NCI-H146 (cell line): Measurements from ENCODE around the gene USP17L5.
"Not testable (repeated sequence)": the region's sequence is repeated elsewhere in the genome, so short reads cannot be mapped to it uniquely, and the experiment has no call there.

Experiments used
- DNase-seq: peaks from one replicate; lab custom pipeline; 2025; lab: John Stamatoyannopoulos, UW

USP17L5 gene, protein sequence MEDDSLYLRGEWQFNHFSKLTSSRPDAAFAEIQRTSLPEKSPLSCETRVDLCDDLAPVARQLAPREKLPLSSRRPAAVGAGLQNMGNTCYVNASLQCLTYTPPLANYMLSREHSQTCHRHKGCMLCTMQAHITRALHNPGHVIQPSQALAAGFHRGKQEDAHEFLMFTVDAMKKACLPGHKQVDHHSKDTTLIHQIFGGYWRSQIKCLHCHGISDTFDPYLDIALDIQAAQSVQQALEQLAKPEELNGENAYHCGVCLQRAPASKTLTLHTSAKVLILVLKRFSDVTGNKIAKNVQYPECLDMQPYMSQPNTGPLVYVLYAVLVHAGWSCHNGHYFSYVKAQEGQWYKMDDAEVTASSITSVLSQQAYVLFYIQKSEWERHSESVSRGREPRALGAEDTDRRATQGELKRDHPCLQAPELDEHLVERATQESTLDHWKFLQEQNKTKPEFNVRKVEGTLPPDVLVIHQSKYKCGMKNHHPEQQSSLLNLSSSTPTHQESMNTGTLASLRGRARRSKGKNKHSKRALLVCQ

DNA sequence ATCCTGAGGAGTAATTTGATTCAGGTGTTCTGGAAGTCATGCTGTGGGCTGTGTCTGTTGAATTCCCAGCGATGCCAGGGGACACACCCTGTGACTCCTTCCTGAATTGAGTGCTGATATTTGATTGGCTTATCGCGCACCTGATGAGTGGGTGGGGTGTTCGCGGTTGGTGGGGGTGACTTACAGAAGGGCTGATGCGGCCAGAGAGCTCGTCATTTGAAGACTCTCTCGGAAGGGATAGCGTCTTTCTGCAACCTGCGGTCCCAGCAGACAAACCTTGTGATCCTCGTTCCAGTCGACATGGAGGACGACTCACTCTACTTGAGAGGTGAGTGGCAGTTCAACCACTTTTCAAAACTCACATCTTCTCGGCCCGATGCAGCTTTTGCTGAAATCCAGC lies at the start of gene USP17L5:
Gene USP17L5, plus strand, starts transcription at position 301 of the 400 bp plus-strand sequence. Its CDS starts 0 bp downstream, at position 301.
- DNase-seq = not testable (repeated sequence)

DNA sequence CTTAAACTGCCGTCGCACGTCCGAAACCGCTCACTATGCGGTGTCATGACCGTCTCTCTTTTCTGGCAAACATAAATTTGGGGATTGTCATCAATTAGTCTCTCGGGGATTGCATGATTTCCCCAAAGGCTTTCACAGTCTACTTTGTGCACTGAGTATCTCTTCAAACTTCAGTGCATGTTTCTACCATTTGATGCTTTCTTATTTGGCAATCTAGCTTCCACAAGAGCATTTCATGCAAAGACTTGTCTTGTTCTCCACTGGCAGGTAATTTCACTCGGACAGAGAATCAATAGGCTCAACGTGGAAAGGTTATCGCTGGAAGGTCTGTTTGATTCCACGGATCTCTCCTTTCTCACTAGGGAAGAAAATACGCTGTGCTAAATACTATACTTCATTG lies 15.0 kb upstream of the USP17L5 start:
- not testable (repeated sequence) for DNase-seq

DNA sequence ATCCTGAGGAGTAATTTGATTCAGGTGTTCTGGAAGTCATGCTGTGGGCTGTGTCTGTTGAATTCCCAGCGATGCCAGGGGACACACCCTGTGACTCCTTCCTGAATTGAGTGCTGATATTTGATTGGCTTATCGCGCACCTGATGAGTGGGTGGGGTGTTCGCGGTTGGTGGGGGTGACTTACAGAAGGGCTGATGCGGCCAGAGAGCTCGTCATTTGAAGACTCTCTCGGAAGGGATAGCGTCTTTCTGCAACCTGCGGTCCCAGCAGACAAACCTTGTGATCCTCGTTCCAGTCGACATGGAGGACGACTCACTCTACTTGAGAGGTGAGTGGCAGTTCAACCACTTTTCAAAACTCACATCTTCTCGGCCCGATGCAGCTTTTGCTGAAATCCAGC lies 14.3 kb upstream of the USP17L5 start, which contains the start of gene USP17L24:
Gene USP17L24, plus strand, starts transcription at position 301 of the 400 bp plus-strand sequence. Its CDS starts 0 bp downstream, at position 301.
- not testable (repeated sequence) for DNase-seq

DNA sequence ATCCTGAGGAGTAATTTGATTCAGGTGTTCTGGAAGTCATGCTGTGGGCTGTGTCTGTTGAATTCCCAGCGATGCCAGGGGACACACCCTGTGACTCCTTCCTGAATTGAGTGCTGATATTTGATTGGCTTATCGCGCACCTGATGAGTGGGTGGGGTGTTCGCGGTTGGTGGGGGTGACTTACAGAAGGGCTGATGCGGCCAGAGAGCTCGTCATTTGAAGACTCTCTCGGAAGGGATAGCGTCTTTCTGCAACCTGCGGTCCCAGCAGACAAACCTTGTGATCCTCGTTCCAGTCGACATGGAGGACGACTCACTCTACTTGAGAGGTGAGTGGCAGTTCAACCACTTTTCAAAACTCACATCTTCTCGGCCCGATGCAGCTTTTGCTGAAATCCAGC lies 9.6 kb upstream of the USP17L5 start, which contains the start of gene USP17L25:
Gene USP17L25, plus strand, starts transcription at position 301 of the 400 bp plus-strand sequence. Its CDS starts 0 bp downstream, at position 301.
- not testable (repeated sequence) for DNase-seq

DNA sequence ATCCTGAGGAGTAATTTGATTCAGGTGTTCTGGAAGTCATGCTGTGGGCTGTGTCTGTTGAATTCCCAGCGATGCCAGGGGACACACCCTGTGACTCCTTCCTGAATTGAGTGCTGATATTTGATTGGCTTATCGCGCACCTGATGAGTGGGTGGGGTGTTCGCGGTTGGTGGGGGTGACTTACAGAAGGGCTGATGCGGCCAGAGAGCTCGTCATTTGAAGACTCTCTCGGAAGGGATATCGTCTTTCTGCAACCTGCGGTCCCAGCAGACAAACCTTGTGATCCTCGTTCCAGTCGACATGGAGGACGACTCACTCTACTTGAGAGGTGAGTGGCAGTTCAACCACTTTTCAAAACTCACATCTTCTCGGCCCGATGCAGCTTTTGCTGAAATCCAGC lies 4.8 kb upstream of the USP17L5 start, which contains the start of gene USP17L26:
Gene USP17L26, plus strand, starts transcription at position 301 of the 400 bp plus-strand sequence. Its CDS starts 0 bp downstream, at position 301.
- DNase-seq = not testable (repeated sequence)

DNA sequence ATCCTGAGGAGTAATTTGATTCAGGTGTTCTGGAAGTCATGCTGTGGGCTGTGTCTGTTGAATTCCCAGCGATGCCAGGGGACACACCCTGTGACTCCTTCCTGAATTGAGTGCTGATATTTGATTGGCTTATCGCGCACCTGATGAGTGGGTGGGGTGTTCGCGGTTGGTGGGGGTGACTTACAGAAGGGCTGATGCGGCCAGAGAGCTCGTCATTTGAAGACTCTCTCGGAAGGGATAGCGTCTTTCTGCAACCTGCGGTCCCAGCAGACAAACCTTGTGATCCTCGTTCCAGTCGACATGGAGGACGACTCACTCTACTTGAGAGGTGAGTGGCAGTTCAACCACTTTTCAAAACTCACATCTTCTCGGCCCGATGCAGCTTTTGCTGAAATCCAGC lies 4.6 kb downstream of the USP17L5 start, which contains the start of gene USP17L27:
Gene USP17L27, plus strand, starts transcription at position 301 of the 400 bp plus-strand sequence. Its CDS starts 0 bp downstream, at position 301.
- DNase-seq = not testable (repeated sequence)

DNA sequence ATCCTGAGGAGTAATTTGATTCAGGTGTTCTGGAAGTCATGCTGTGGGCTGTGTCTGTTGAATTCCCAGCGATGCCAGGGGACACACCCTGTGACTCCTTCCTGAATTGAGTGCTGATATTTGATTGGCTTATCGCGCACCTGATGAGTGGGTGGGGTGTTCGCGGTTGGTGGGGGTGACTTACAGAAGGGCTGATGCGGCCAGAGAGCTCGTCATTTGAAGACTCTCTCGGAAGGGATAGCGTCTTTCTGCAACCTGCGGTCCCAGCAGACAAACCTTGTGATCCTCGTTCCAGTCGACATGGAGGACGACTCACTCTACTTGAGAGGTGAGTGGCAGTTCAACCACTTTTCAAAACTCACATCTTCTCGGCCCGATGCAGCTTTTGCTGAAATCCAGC lies 9.4 kb downstream of the USP17L5 start, which contains the start of gene USP17L28:
Gene USP17L28, plus strand, starts transcription at position 301 of the 400 bp plus-strand sequence. Its CDS starts 0 bp downstream, at position 301.
- DNase-seq = not testable (repeated sequence)

DNA sequence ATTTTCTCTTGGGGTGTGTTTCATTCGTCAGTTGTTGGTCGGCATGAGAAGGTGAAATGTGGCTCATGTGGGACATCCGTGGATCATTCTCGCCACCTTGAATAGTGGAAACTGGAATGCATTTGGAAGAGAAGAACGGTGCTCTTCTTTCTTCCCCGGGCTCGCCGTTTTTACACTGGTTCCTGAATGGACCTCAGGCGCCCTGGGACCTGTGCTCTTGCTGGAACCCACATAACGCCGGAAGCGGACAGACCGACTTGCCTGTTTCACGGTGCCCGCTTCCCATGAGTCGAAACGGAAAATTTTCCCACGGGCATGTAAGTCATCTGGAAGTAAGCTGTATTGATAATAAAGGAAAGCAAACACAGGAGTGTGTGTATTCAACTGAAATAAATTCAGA lies 11.7 kb downstream of the USP17L5 start:
- DNase-seq = not testable (repeated sequence)

DNA sequence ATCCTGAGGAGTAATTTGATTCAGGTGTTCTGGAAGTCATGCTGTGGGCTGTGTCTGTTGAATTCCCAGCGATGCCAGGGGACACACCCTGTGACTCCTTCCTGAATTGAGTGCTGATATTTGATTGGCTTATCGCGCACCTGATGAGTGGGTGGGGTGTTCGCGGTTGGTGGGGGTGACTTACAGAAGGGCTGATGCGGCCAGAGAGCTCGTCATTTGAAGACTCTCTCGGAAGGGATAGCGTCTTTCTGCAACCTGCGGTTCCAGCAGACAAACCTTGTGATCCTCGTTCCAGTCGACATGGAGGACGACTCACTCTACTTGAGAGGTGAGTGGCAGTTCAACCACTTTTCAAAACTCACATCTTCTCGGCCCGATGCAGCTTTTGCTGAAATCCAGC lies 14.1 kb downstream of the USP17L5 start, which contains the start of gene USP17L29:
Gene USP17L29, plus strand, starts transcription at position 301 of the 400 bp plus-strand sequence. Its CDS starts 0 bp downstream, at position 301.
- DNase-seq = not testable (repeated sequence)

DNA sequence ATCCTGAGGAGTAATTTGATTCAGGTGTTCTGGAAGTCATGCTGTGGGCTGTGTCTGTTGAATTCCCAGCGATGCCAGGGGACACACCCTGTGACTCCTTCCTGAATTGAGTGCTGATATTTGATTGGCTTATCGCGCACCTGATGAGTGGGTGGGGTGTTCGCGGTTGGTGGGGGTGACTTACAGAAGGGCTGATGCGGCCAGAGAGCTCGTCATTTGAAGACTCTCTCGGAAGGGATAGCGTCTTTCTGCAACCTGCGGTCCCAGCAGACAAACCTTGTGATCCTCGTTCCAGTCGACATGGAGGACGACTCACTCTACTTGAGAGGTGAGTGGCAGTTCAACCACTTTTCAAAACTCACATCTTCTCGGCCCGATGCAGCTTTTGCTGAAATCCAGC lies 23.6 kb downstream of the USP17L5 start, which contains the start of gene USP17L30:
Gene USP17L30, plus strand, starts transcription at position 301 of the 400 bp plus-strand sequence. Its CDS starts 0 bp downstream, at position 301.
- not testable (repeated sequence) for DNase-seq

DNA sequence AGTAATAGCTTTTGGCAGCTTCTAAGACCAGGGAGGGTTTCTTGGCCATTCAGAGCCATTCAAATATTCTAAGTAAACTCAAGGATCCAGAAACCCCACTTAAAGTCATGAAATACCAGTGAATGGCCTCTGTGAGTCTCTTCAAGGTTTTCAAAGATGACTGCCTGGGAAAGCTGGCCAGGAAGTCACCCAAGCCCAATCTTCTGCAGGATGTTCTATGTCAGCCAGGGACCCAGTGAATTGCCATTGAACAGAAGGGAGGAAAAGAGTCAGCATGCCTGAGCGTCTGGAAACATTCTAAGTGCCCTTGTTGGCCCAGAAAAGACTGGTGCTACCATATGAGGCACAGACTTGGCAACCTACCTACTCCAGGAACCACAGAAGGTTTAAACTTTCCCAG lies 40.7 kb downstream of the USP17L5 start:
- DNase-seq = not testable (repeated sequence)

DNA sequence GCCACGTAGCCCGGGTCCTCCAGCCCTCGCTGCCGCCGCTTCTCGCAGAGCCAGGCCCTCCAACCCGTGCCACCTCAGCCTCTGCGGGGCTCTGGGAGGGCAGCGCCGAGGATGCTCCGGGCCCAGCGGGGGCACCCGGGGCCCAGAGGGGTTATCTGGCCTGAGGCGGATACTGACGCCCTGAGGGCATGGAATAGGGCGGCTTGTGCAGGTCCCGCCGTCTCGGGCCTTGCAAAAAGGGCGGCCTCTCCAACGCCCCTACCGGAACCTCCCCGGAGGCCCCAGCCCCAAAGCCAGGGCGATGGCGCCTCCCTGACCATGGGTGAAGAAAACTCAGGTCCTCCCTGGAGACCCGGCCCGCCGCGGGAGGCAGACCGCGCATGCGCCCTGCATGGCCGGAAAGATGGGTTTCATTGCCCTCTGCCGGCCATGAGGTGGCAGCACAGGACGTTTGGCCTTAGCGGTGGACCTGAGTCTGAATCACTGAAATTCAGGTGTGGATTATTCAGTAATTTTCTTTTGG lies 41.9 kb downstream of the USP17L5 start:
- peak; percentile 20 for DNase-seq

DNA sequence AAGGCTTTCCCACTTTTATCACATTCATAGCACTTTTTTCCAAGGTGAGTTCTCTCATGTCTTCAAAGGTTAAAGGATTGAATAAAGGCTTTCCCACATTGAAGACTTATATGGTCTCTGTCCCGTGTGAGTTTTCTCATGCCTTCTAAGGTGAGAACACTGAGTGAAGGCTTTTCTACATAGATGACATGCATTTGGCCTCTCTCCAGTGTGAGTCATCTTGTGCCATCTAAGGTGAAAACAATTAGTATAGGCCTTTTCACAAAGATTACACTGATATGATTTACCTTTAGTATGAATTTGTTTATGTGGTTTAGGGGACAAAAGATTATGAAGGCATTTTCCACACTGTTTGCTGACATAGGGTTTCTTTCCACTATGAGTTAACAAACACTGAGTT lies 44.9 kb downstream of the USP17L5 start:
- no peak for DNase-seq

DNA sequence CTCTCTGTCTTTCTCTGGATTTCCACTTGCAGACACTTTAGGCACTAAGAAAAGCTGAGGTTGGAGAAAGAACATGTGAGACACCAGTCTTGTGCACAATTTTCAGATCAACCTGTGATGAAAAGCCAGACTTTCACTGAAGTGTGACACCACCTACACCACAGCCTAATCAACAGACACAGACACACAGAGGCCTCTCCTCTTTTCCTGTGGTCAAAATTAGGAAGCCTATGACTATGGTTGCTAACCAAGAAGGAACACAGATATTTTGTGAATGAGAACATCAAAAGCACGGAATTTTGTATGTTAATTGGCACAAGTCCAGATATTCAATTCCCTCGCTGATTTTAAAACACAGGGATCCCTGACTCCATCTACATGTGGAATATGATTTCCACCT lies 49.8 kb downstream of the USP17L5 start:
- DNase-seq = not testable (repeated sequence)
